Ishikawa (cell line): Measurements from ENCODE around the gene UQCRC2.

Source experiments
- CEBPB ChIP-seq: IDR thresholded peaks from 2 replicates; pipeline ENCODE4 v1.6.1; 2012
- CREB1 ChIP-seq: IDR thresholded peaks from 2 replicates; pipeline ENCODE4 v1.6.1; 2012; ENCODE audit warnings: low read depth
- EGR1 ChIP-seq: IDR thresholded peaks from 2 replicates; pipeline ENCODE4 v1.6.1; 2012
- EP300 ChIP-seq: IDR thresholded peaks from 2 replicates; pipeline ENCODE4 v1.6.1; 2012; ENCODE audit warnings: borderline replicate concordance
- FOXM1 ChIP-seq: IDR thresholded peaks from 2 replicates; pipeline ENCODE4 v1.6.1; 2012; ENCODE audit warnings: low read depth, borderline replicate concordance
- NFIC ChIP-seq: IDR thresholded peaks from 2 replicates; pipeline ENCODE4 v1.6.1; 2012
- RAD21 ChIP-seq: IDR thresholded peaks from 2 replicates; pipeline ENCODE4 v1.6.1; 2012; ENCODE audit warnings: low read depth
- TAF1 ChIP-seq: IDR thresholded peaks from 2 replicates; pipeline ENCODE4 v1.6.1; 2012; ENCODE audit warnings: low read depth, mild to moderate bottlenecking
- TCF12 ChIP-seq: IDR thresholded peaks from 2 replicates; pipeline ENCODE4 v1.6.1; 2012; ENCODE audit warnings: low read depth
- TEAD4 ChIP-seq: IDR thresholded peaks from 2 replicates; pipeline ENCODE4 v1.6.1; 2012
- YY1 ChIP-seq: IDR thresholded peaks from 2 replicates; pipeline ENCODE4 v1.6.1; 2012; ENCODE audit warnings: low read depth
- ZBTB7A ChIP-seq: IDR thresholded peaks from 2 replicates; pipeline ENCODE4 v1.6.1; 2012; ENCODE audit warnings: low read depth
- TF ChIP-seq, protein P1 (sequence below): IDR thresholded peaks from 2 replicates; pipeline ENCODE4 v1.6.1; 2012
- TF ChIP-seq, protein P2 (sequence below): IDR thresholded peaks from 2 replicates; pipeline ENCODE4 v1.6.1; 2012
- TF ChIP-seq, protein P3 (sequence below): IDR thresholded peaks from 2 replicates; pipeline ENCODE4 v1.6.1; 2012; ENCODE audit warnings: low read depth, mild to moderate bottlenecking

Gene UQCRC2

DNA sequence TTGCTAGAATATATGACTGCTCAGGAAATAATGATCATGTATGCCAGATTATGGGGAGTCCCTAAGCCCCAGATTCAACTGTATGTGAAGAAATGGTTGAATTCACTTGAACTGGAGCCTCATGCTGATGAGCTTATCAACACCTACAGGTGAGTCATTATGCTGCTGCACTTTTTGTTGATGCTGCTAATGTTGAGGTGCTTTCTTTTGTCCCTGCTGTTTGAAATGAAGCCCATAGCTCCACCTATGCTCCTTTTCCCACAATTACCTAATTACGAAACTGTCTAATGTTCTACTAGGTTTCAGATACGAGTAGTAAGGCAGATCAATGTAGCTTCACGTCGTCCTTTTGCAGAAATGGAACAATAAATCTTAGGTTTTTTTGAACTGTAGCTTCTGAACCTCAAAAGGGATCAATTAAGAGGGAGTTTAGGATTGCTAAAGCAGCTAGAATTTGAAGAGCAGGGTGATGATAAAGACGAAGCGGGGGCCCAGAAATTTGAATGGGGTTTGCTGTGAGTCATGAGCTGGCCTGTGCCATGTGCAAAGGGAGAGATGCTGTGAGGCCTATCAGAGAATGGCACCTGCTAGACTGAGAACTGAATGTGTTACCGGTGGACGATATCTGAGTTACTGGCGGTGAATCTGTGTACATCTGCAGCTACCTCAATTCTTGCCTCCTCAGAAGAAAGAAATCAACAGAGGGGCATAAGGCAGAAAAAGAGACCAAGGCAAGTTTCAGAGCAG lies 6.1 kb upstream of the UQCRC2 start:
- TF ChIP-seq ZBTB7A (no peak), TAF1 (no peak), TEAD4 (no peak), TCF12 (no peak), RAD21 (no peak)
- TF ChIP-seq, protein P1, sequence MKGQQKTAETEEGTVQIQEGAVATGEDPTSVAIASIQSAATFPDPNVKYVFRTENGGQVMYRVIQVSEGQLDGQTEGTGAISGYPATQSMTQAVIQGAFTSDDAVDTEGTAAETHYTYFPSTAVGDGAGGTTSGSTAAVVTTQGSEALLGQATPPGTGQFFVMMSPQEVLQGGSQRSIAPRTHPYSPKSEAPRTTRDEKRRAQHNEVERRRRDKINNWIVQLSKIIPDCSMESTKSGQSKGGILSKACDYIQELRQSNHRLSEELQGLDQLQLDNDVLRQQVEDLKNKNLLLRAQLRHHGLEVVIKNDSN: no peak

DNA sequence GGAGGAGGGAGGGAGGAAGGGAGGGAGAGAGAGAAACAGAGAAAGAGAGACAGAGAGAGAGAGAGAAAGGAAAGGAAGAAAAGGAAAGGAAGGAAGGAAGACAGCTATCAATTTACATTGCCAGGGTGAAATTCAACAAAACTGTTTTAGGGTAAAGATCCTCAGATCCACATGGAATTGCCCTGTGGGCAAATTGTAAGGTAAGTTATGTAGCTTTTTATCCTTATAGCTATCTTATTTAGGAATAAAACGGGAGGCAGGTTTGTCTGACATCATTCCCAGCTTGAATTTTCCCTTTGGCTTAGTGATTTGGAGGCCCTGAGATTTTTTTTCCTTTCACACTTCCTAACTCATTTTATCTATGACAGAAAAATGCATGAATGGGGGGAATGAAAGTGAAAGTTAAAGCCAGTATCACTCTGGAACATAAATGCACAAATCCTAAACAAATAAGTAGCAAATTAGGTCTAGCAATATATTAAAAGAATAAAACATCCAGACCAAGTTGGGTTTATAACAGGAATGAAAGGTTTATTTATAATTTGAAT lies 3.4 kb upstream of the UQCRC2 start:
- TF ChIP-seq EGR1 (no peak), YY1 (no peak), ZBTB7A (no peak), FOXM1 (no peak), NFIC (no peak), TAF1 (no peak), CEBPB (no peak), CREB1 (no peak), TEAD4 (no peak), EP300 (no peak), RAD21 (no peak), TCF12 (no peak)
- TF ChIP-seq, protein P2, sequence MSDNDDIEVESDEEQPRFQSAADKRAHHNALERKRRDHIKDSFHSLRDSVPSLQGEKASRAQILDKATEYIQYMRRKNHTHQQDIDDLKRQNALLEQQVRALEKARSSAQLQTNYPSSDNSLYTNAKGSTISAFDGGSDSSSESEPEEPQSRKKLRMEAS: no peak
- TF ChIP-seq, protein P3, sequence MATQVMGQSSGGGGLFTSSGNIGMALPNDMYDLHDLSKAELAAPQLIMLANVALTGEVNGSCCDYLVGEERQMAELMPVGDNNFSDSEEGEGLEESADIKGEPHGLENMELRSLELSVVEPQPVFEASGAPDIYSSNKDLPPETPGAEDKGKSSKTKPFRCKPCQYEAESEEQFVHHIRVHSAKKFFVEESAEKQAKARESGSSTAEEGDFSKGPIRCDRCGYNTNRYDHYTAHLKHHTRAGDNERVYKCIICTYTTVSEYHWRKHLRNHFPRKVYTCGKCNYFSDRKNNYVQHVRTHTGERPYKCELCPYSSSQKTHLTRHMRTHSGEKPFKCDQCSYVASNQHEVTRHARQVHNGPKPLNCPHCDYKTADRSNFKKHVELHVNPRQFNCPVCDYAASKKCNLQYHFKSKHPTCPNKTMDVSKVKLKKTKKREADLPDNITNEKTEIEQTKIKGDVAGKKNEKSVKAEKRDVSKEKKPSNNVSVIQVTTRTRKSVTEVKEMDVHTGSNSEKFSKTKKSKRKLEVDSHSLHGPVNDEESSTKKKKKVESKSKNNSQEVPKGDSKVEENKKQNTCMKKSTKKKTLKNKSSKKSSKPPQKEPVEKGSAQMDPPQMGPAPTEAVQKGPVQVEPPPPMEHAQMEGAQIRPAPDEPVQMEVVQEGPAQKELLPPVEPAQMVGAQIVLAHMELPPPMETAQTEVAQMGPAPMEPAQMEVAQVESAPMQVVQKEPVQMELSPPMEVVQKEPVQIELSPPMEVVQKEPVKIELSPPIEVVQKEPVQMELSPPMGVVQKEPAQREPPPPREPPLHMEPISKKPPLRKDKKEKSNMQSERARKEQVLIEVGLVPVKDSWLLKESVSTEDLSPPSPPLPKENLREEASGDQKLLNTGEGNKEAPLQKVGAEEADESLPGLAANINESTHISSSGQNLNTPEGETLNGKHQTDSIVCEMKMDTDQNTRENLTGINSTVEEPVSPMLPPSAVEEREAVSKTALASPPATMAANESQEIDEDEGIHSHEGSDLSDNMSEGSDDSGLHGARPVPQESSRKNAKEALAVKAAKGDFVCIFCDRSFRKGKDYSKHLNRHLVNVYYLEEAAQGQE: no peak
- TF ChIP-seq, protein P1: no peak

DNA sequence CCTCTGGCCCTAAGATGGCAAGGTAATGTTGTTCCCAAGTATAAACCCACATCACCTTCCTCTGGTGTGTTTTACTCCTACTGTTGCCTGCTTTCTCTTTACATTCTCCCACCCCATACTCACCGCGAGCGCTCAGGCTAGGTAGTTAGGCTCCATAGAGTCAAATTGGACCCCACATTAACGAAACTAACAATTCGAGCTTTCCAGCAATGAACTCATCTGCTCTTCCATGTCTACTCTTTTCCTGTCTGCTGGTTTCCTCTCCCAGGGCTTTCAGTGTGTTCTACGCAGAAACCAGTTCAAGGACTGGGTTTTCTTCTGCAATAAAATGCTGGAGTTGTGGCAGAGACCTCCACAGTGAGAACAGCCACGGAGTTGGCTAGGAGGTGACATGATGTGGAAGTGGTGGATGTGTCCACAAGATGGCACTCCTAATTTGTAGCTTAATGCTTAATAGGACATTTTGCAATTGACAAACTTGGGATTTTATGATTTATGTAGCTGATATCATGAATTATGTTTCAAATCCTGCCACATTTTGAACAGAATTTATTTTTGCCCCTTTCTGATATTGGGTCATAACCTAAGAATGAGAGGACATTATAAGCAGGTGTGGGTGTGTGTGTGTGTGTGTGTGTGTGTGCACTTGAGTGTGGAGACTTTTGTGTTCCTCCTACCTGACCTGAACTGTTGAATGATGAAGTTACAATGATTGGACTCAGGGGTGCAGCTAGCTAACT lies 2.2 kb upstream of the UQCRC2 start:
- TF ChIP-seq EGR1 (no peak), CREB1 (no peak), TAF1 (no peak), FOXM1 (no peak), TEAD4 (no peak), NFIC (no peak)
- TF ChIP-seq, protein P2: no peak

DNA sequence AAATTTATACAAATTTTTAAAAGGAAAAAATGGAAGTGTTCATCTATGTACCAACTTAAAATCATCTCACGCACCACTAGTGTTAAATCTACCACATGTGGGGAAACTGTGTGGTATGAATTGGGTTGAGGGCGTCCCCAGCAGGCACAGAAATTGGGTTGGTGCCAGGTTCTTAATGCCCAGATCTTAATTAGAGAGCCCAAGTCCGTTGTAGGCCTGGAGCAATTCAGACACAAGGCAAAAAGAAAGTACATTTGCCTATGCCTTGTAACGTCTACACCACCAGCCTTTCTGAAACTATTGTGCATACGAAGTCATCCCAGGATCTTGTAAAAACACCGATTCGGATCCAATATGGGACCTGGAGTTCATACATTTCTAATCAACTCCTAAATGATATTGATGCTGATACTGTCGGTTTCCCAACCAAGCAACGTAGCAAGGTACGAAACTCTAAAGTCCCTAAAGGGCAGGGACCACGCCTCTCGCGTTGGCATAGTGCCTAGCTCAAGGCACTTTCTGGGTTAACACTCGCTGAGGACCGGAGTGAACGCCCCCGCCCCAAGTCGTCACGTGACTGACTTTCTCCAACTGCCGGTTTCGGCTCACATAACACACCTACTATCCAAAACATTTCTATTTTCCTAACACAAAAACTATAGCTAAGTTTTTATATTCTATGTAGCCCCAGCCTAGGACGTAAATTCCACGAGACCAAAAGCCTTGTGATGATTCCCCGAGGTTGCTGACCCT lies 945 bp upstream of the UQCRC2 start:
- TF ChIP-seq NFIC: peak; percentile 82
- peak; percentile 77 for TF ChIP-seq EGR1
- TF ChIP-seq RAD21: no peak
- TF ChIP-seq, protein P1: peak; percentile 97

DNA sequence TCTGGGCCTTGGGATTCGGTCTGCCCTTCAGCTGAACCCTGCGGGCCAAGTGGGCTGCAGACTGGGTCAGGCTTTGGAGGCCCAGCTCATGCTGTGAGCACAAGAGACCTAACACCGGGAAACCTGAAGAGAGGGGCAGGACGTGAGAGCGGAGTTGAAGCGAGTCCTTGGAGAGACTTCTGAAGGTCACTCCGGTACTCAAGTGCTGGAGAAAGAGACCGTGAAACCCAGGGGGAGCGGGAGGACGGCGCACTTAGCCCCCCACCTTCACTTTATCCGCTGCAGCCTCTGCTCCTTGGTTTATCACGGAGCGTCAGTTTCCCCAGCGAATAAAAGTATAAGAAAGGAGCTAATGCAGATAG lies 361 bp downstream of the UQCRC2 start:
- TF ChIP-seq TAF1 (no peak; the same call in 1 of the 2 replicates), EGR1 (no peak), FOXM1 (no peak), RAD21 (no peak), YY1 (no peak), ZBTB7A (no peak), CEBPB (no peak), CREB1 (no peak), EP300 (no peak)
- TF ChIP-seq, protein P3: no peak
